HG03025 (cell line): ENCODE measurements around the gene NLRP5.

Experiments used
- ATAC-seq: cut with Tn5 transposase; IDR thresholded peaks from one replicate; pipeline ENCODE4 v1.9.1; 2021; ENCODE audit warnings: mild to moderate bottlenecking, moderate library complexity; ENCODE audit not compliant: unreplicated experiment, low FRiP score

The NLRP5 gene

DNA sequence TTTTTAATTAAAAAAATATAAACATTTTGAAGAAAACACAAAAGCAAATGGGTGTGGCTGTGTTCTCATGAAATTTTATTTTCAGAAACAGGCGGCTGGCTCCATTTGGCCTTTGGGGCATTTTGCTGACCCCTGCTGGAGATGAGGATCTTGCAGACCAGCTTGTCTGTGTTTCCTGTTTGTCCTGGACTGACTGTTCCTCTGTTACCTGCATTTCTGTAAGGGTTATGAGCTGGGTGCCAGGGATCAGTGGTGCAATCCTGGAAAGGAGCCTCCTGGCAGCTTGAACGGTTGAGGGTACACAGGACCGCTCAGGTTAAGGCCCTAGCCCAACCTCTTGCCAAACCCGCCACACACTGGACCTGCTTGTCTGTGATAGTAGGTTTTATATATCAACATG is 84.6 kb downstream of the NLRP5 start:
- no peak for ATAC-seq

- ATAC-seq = no peak
Measured at GRCh38 chr19:56076498-56076897, 89.9 kb downstream of the NLRP5 start.

GRCh38 chr19:56079609-56080008 is 93.0 kb downstream of the NLRP5 start:
- ATAC-seq = no peak

DNA sequence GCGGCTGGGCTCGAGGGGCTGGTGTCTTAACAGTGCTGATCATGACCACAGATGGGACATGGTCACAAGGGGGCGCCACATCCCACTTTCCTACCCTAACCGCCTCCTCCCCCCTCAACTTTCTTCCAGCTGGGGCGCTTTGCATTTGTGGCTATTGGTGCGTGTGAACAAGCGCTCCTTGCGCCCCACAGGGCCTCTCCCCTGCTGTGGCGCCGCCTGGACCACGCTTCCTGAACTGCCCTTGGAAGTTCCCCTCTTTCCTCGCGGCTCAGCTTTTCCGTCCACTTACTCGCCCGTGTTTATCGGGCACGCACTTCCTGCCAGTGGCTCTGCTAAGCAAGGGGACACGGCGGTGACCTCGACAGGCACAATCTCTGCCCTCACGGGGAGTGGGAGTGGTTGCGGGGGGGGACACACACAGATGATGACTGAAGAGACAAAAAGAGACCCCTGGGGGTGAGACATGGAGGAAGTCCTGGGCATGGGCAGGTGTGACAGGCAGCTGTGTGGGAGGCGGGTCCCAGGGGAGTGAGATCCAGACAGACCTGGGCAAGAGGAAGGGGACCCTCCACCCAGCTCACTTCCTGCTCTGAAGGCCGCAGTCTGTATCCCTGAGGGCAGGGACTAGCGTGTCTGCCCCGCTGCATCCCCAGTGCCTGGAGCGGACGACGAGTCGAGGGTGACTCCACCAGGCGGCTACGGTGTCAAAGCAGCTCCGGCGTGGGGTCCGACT is 94.3 kb downstream of the NLRP5 start:
- ATAC-seq = no peak

DNA sequence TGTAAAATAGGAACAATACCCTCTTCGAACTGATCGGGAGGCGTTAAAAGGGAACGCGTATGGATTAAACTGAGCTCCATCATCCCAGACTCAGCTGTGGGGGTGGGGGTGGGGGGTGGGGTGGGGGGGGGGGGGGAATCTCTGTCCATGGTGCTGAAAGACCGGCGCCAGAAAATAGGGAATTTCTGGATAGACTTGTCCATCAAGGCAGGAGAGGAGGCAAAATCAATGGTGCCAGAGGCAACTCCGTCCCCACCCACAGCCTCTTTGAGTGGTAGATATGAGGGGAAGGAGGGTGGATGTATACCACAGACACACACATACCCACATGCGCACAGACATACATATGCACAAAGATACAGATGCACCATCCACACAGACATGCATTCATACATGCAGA is 97.1 kb downstream of the NLRP5 start:
- no peak for ATAC-seq

- no peak for ATAC-seq
Measured at GRCh38 chr19:56084835-56085536, 98.4 kb downstream of the NLRP5 start.

GRCh38 chr19:56085571-56086275 is 99.1 kb downstream of the NLRP5 start:
- ATAC-seq = no peak

DNA sequence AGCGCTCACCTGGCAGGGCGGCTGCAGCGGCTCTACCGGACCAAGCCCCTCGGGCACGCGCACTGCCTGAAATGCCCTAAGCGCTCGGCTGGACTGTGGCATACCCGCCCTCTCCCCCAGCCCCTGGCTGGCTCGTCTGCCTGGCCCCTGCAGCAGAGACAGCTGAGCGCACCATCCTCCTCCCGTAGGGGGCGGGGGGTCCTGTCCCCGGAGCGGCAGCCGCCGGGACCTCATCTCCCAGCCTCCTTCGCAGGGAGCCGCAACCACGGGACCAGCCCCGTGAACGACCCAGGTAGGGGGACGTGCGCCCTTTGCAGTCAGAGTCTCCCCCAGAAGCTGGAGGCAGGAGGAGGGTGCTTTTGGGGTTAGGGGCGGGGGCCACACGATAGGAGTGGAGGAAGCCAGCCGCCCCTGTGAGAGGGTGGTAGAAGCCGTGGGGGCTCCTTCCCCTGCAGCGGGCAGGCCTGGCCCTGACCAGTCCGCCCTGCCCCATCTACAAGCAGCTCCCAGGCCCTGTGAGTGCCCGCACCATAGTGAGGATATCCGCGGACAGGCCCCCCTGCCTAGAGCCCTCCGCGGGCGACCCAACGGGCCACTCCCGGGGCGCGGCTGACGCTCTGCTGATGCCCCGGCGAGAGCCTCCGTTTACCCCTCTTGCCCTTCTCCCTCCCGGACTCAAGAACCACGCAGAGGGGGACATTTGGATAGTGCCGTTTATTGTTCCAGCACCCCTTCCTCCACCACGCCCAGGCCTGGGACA is 100.3 kb downstream of the NLRP5 start:
- ATAC-seq = no peak

DNA sequence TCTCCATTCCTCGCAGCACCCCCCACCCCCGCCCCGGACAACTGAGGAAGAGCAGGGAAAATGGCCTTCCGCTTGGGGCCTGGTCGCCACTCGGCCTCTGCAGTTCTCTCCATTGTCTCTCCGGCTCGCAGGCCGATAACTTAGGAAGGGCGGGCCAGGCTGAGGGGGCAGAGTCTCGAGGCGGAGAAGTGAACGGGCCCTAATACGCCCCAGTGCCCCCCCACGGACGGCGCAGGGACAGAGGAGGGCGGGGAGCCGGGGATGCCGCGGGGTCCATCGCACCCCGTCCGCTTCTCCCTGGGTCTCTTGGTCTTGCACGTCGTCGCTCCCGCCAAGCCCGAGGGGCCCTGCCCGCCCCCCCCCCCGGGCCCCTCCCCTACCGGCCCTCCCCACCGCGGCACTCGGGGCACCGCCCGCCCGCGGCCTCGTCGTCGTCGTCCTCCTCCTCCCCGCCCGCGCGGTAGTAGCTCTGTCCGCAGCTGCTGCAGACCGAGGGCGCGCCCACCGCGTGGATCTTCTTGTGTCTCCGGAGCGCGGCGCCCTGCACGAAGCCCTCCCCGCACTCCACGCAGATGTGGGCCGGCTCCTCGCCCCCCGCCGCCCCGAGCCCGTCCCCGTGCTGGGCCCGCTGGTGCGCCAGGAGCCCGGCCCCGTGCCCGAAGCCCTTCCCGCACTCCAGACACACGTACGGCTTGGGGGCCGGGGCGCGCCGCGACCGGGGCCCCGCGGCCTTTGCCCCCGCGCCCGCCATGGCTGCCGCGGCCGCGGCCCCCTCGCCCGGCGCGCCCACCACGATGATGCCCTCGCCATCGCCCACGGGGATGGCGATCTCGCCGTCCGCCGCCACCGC is 101.3 kb downstream of the NLRP5 start:
- no peak for ATAC-seq

DNA sequence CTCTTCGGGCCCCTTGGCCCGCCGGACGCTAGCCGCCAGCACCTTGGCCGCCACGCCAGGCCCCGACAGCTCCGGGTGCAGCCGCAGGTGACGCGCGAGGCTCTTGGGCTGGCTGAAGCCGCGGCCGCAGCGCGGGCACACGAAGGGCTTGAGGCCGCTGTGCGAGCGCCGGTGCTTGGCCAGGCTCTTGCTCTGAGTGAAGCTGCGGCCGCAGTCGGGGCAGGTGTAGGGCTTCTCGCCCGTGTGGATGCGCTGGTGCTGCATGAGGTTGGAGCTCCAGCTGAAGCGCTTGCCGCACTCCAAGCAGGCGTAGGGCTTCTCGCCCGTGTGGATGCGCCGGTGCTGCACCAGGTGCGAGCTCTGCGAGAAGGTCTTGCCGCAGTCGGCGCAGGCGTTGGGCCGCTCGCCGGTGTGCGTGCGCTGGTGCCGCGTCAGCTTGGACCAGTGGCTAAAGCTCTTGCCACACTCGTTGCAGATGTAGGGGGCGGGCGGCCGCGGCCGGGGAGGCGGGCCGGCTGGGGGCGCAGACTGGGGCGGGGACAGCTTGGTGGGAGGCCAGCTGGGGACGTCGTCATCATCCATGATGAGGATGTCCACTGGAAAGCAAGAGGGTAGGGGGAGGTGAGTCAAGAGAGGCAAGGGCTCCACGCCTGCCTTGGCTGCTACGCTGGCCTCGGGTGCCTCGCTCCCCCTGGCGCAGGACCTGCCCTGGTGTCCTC is 102.1 kb downstream of the NLRP5 start:
- ATAC-seq = no peak

GRCh38 chr19:56089344-56089743 is 102.8 kb downstream of the NLRP5 start:
- ATAC-seq = no peak

DNA sequence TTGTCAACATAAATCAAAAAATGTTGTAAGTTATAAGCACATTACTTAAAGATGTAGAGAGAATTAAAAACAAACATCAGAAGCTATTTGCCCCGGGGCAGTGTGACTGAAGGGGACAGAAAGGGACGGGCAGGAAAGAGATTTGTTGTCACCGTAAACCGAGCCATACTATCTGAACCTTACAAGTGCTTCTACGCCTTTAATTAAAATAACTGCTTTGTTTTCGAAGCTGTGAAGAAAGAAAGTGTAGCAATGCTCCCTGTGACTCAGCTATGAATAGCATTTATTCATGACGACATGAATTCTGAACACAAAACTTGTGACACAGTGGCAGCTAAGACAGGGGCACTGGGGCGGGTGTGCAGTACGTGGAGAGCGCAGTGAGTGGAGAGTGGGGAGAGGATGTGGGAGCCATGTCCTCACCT is 104.5 kb downstream of the NLRP5 start:
- no peak for ATAC-seq

GRCh38 chr19:56091751-56092546 is 105.4 kb downstream of the NLRP5 start:
- ATAC-seq = no peak

- ATAC-seq = no peak
Measured at GRCh38 chr19:56092685-56093631, 106.4 kb downstream of the NLRP5 start.

DNA sequence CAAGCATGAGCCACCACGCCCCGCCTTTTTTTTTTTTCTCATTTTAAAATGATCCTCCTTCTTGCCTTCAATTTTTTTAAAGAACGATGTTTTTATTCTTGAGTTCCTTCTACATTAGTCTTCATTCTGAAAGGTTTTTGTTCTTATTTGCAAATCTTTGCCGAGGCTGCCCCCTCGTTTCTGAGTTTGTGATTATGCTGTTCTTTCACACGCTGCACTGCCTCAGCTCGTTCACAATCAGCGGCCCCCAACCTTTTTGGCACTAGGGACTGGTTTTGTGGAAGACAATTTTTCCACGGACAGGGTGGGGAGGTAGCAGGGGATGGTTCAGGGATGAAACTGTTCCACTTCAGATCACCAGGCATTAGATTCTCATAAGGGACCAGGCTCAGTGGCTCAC is 107.9 kb downstream of the NLRP5 start:
- no peak for ATAC-seq

GRCh38 chr19:56096665-56097064 is 110.1 kb downstream of the NLRP5 start:
- ATAC-seq = no peak

GRCh38 chr19:56097306-56097705 is 110.7 kb downstream of the NLRP5 start:
- no peak for ATAC-seq
